C4-2B (cell line): ENCODE results near the gene NRG2.

Experiments used
- ZFX ChIP-seq: fragments of 450-650 bp; IDR thresholded peaks from 2 replicates; pipeline ENCODE4 v1.6.1; 2017
- TF ChIP-seq, protein P1 (sequence below): fragments of 450-650 bp; conservative IDR thresholded peaks from 2 replicates; pipeline ENCODE4 v1.5.1; 2017; ENCODE audit warnings: mild to moderate bottlenecking

DNA sequence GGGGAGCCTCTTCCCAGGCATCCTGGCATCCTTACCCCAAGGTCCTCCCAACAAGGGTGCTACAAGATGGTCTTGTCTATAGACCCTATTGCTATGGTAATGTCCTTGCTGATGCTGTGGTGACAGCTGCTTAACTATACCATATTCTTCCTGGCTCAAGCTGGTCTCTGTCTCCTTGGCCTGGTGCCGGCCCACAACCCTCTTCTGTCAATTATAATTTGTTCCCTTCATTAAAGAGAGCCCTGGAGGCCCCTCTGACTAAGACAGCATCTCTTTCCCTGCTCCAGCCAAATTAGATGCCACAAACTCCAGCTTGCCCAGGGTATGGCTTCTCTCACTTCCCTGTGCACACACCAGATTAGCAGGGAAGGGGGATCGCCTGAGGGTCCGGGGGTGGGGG is 160.8 kb downstream of the NRG2 start:
- TF ChIP-seq, protein P1, sequence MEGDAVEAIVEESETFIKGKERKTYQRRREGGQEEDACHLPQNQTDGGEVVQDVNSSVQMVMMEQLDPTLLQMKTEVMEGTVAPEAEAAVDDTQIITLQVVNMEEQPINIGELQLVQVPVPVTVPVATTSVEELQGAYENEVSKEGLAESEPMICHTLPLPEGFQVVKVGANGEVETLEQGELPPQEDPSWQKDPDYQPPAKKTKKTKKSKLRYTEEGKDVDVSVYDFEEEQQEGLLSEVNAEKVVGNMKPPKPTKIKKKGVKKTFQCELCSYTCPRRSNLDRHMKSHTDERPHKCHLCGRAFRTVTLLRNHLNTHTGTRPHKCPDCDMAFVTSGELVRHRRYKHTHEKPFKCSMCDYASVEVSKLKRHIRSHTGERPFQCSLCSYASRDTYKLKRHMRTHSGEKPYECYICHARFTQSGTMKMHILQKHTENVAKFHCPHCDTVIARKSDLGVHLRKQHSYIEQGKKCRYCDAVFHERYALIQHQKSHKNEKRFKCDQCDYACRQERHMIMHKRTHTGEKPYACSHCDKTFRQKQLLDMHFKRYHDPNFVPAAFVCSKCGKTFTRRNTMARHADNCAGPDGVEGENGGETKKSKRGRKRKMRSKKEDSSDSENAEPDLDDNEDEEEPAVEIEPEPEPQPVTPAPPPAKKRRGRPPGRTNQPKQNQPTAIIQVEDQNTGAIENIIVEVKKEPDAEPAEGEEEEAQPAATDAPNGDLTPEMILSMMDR: no peak
- no peak for TF ChIP-seq ZFX
